Suprapubic skin (tissue), 4 donors: ENCODE results near the gene ANKRD34A.

Experiments used
- CTCF ChIP-seq, 2 donors: fragments of 200-600 bp in 1 of 2; fragments of 450-650 bp in 1 of 2; sonication (generic) in 1 of 2; IDR thresholded peaks; one replicate each; pipeline ENCODE4 v1.5.1; 2016 to 2019; ENCODE audit warnings: antibody characterized with exemption in 2 of 2, mild to moderate bottlenecking in 1 of 2, moderate library complexity in 1 of 2
- EP300 ChIP-seq: sonication (generic); formaldehyde crosslinking; IDR thresholded peaks from one replicate; pipeline ENCODE4 v1.6.1; 2017; ENCODE audit warnings: antibody characterized with exemption
- POLR2A ChIP-seq, 2 donors: fragments of 450-650 bp; IDR thresholded peaks; one replicate each; pipeline ENCODE4 v1.6.1; 2017; ENCODE audit warnings: antibody characterized with exemption in 2 of 2, mild to moderate bottlenecking in 2 of 2, moderate library complexity in 2 of 2
- POLR2AphosphoS5 ChIP-seq, 3 donors: sonication (generic); formaldehyde crosslinking; IDR thresholded peaks; one replicate each; pipeline ENCODE4 v1.6.1; 2017; ENCODE audit warnings: antibody characterized with exemption in 3 of 3

- TF ChIP-seq CTCF (IDR thresholded peaks at IDR 0.05) (no peak), POLR2AphosphoS5 (IDR thresholded peaks at IDR 0.05) (no peak), EP300 (no peak), POLR2A (IDR thresholded peaks at IDR 0.05) (no peak)
These were observed 8.2 kb upstream of the ANKRD34A start for GRCh38 chr1:145972580-145972979.
